Ureter (tissue), 1 donor: Measurements from ENCODE around the gene CD14. TPM values are rescaled to one million over a fixed set of nuclear protein-coding genes. Genes with fewer than 3 reads are reported as not detected.
"Not testable (repeated sequence)": the region's sequence is repeated elsewhere in the genome, so short reads cannot be mapped to it uniquely, and the experiment has no call there.

Experiments
- DNase-seq: peaks from one replicate; pipeline ENCODE4 v3.0.0-alpha.2; 2020; ENCODE audit warnings: low spot score
- total RNA-seq: library from RNA; stranded (reverse); gene quantifications from one replicate; pipeline ENCODE4 v1.2.4, GENCODE V29; 2023
- donor health status: DM: yes; HTN: yes; CAD: no.

The CD14 gene
- total RNA-seq, 1 donor from 2014 or later = 17.3 TPM

DNA sequence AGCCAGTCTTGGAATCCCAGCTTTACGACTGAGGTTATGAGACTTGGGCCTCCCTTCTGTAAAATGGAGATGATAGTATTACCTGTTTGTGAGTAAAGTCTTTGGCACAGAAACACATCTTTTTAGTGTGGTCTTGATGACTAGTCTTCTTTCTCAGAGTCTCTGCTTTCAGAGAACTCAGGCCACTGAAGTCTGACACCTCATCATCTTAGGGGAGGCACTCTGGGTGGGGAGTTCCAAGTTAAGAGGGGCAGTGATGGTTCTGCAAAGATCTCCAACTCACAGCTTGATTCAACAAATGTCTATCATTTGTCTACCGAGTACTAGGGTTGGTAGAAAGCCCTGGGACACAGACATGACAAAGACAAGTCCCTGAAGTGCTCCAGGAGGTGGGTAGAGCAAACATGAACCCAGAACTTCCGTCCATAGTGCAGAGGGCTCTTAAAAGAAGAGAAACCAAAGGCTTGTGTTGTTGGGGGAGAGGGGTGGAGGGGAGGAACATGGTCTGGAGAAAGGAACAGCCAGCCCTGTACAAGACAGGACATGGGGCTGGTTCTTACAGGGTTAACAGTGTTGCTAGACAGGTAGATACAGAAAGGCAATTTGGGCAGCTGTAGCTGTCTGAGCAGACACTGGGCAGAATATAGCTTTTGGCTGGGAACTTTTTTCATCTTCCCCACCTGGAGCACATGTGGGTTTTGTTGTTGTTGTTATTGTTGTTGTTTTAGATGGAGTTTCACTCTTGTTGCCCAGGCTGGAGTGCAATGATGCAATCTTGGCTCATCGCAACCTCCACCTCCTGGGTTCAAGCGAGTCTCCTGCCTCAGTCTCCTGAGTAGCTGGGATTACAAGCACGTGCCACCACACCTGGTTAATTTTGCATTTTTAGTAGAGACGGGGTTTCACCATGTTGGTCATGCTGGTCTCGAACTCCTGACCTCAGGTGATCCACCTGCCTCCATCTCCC, 2.6 kb upstream of the CD14 start:
- DNase-seq = no peak

DNA sequence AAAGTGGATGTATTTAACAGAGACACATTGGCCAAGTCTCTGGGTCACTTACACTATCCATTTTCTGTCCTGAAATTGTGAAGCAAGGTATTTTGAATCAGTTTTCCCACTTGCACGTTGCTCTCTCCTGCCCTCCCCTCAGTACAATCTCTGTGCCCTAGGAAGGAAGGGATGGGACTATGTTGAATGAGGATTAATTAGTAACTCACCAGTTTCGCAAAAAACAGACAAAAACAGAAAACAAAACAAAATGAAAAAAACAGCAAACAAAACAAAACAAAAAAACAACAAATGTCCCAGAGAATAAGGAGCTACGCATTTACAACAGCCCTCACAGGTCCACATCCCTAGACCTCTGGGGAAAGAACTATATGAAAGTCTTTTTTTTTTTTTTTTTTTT, 1.1 kb upstream of the CD14 start:
- DNase-seq = no peak

DNA sequence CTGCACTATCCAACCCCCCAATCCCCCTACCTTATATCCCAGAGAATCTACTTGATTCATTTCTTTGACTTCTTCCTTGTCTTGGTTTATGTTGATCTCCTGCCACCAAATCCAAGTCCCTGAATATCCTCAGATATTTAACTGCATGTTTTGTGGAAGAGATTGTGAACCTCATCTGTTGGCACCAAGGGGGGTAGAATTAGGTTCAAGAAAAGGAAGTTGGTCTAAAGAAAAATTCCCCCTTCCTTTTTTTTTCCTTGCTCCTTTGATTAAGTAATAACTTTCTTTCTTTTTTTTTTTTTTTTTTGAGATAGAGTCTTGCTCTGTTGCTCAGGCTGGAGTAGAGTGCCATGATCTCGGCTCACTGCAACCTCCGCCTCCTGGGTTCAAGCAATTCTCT, 526 bp upstream of the CD14 start:
- DNase-seq = no peak

DNA sequence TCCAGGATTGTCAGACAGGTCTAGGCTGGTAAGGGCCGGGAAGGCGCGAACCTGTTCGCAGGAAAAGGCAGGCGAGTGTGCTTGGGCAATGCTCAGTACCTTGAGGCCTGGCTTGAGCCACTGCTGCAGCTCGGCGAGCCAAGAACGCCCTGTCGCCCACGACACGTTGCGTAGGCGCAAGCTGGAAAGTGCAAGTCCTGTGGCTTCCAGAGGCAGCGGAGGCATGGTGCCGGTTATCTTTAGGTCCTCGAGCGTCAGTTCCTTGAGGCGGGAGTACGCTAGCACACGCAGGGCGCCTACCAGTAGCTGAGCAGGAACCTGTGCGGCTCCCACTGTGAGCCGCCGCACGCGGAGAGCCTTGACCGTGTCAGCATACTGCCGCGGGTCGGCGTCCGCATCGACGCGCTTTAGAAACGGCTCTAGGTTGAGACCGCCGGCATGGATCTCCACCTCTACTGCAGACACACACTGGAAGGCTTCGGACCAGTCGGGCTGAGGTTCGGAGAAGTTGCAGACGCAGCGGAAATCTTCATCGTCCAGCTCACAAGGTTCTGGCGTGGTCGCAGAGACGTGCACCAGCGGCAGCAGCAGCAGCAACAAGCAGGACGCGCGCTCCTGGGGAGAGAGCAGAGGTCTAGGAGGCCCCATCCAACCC, 482 bp downstream of the CD14 start:
- peak; percentile 59 for DNase-seq

DNA sequence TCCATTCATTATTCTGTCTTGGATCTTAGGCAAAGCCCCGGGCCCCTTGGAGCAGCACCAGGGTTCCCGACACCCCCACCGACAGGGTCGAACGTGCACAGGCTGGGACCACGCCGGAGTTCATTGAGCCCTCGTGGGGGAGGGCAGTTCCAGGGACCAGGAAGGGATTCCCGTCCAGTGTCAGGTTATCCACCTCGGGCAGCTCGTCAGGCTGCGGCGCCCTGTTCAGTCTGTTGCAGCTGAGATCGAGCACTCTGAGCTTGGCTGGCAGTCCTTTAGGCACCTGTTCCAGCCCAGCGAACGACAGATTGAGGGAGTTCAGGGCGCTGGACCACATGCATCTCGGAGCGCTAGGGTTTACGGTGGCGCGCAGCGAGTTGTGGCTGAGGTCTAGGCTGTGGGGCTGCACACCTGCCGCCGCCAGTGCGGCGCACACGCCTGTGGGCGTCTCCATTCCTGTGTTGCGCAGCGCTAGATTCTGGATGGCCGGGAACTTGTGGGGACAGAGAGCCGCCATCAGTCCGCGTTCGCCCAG, 1.1 kb downstream of the CD14 start:
- no peak for DNase-seq

DNA sequence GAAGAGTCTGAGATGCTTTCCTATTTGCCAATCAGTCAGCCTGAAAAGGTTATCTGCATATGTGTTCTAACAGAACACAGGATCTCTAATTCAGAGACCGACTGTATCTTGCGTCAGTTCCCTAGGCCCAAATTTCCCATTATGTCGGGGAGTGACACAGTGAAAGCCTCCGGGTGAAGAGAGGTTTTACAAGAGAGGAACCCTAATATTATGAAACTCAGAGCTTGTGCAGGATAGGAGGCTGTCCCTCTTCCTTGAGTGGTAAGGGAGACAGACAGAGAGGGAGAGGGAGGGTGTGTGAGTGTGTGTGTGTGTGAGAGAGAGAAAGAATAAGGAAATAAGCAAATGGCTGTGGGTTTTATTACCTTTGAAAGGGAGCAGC, 1.9 kb downstream of the CD14 start:
- no peak for DNase-seq

DNA sequence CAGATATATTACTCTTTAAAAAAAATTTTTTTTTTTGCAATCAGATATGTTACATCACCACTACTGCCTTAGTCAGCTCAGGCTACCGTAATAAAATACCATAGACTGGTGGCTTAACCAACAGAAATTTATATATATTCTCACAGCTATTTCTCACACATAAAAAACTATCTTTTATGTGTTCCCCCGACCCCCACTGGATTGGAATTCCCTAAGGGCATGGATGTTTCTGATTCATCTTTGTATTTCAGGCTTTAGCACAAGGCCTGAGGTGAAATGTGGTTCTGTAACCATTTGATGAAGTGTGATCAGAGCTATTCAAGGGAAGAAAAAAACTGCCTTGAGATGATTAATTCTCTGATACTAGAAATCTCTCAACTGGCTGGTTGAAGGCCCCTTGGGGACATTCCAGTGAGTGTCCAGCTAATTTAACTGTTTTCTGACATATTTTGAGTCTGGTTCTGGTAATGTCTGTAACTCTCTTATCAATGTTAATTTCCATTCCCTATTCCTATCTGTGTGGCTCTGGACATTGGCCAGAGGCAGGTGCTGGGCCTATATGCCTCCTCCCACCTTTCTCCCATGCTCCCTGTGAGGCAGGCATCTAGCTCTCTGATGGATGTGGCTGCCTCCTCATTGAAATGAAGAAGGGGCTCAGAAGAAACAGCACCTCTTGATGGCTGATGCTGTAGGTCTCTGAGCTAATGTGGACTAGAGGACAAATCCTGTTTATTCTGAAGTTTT, 2.5 kb downstream of the CD14 start:
- DNase-seq = no peak

DNA sequence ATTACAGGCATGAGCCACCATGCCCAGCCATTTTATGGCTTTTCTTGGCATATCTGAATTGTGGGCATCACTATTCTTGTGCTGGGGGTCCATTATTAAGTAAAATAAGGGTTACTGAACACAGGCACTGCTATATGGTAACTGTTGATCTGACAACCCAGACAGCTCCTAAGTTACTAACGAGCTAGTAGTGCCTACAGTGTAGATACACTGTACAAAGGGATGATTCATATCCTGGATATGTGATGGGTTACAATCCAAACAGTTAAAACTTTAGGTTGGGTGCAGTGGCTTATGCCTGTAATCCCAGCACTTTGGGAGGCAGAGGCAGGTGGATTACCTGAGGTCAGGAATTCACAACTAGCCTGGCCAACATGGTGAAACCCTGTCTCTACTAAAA, 4.3 kb downstream of the CD14 start:
- DNase-seq = peak; percentile 5

DNA sequence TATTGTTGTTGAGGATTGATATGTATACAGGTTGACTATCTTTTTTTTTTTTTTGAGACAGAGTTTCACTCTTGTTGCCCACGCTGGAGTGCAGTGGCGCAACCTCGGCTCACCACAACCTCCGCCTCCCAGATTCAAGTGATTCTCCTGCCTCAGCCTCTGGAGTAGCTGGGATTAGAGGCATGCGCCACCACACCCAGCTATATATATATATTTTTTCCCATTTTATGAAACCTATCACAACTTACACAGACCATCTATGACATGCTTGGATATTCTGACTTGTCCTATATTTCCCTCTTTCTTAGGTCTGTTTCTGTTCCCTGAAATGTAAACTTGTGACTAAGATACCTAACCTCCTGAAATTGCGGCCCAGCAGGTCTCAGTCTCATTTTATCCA, 5.0 kb downstream of the CD14 start:
- no peak for DNase-seq

DNA sequence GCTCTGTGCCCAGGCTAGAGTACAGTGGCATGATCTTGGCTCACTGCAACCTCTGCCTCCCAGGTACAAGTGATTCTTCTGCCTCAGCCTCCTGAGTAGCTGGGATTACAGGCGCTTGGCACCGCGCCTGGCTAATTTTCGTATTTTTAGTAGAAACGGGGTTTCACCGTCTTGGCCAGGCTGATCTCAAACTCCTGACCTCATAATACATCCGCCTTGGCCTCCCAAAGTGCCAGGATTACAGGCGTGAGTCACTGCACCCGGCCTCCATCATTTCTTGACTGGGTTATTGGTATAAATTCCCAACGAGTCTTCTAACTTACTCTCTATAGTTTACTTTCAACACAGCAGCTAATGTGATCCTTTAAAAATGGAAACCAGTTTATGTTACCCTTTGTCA, 8.1 kb downstream of the CD14 start:
- not testable (repeated sequence) for DNase-seq

DNA sequence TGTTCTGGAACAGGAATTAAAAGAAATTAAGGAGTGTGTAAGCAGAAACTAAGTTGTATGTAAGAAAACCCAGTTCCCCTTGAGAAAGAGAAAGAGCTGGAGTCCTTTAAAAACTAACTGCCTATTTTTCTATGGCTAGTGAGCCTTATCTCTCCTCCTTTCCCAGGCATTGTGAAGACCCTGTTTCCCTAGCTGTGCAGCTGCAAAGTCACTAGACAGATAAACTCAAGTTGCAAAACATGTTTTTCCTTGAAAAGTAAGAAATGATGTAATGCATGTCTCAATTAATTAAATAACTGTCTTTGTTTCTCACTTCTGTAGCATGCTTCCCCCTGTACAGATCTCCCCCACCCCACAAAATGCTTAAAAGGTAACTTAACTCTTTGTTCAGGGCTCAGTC, 9.9 kb downstream of the CD14 start:
- DNase-seq = not testable (repeated sequence)

DNA sequence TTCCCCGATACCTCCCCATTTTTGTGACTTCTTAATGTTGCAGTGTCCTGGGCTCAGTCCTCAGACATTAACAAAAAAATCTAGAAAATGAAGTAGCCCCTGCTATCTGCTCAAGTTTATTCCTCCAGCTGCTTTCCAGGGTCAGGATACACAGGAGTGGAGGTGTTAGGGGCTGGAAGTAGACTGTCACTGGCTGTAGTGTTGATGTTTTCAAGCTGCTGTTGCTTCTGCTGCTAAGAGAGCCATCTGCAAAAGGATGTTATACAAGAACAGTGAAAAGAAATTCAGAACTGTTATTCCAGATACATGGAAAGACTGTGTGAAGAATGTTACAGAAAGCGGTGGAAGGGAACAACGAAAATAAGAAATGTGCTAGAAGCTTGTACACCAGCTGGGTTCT, 10.7 kb downstream of the CD14 start:
- no peak for DNase-seq

DNA sequence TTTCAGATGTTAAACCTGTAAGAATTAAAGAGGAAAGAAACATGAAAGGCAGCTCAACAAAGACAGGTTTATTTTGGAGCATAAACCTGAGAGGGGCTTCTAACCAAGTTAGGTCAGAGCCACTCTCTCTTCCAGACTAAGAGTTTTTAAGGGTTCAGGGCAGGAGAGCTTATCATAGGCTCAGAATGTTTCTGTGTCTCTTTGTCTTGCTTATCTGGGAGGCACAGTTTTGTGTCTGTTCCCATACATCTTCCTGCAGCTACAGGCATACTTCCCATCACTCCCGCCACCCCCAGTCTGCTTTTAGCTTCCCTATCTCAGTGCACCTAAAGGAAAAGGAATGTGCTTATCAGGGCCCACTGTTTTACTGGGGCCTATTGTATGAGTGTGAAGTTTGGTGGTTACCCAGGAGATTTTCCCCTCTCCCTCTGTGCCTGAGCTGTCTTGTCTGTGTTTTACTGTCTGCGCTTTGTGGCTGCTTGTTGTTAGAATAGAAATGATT, 21.9 kb downstream of the CD14 start:
- DNase-seq = no peak

DNA sequence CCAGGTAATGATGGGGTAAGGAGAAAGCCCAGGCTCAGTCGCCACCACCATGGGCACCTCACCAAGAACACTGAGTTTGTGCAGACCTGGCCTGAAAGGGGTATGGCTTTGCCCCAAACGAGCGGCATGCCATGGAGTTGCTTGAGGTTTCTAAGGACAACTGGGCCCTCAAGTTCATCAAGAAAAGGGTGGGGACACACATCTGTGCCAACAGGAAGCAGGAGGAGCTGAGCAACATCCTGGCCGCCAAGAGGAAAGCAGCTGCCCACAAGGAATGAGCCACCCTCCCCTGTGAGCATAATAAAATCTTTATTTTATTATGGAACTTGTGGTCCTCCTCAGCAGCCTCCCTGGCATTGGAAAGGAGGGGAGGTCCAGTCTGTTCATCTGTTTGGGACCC, 23.8 kb downstream of the CD14 start:
- DNase-seq = no peak

DNA sequence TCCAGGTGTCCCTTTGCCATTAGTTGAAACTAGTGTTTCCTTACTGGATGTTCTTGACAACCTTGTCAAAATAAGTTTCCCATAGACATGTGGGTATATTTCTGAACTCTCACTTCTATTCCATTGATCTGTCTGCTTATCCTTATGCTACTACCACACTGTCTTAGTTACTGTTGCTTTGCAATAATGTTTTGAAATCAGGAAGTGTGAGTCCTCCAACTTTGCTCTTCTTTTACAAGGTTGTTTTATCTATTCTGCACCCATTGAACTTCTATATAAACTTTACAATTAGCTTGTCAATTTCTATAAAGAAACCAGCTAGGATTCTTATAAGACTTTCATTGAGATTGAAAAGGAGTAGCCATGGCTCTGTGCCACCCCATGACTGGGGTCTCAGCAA, 24.3 kb downstream of the CD14 start:
- no peak for DNase-seq

DNA sequence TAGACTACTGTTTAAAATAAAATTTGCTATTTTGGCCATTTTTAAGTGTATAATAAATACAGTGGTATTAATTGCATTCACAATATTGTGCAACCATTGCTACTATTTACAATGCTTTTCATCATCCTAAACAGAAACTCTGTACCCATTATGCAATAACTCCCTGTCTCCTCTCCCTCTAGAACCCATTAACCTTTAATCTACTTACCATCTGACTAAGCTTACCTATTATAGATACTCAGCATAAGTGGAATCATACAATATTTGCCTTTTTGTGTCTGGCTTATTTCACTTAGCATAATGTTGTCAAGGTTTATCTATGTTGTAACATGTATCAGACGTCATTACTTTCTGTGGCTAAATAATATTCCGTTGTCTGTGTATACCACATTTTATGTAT, 25.9 kb downstream of the CD14 start:
- no peak for DNase-seq

DNA sequence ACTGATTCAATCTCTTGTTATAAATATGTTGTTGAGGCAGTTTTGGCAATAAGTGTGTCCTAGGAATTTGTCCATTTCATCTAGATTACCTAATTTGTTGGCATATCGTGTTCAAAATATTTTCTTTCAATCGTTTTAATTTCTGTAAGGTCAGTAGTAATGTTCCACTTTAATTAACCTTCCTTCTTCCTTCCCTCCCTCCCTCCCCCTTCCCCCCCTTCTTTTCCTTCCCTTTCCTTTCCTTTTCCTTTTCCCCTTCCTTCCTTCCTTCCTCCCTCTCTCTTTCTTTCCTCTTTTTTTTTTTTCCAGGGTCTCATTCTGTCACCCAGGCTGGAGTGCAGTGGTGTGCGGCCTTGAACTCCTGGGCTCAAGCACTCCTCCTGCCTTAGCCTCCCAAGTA, 27.1 kb downstream of the CD14 start:
- no peak for DNase-seq

DNA sequence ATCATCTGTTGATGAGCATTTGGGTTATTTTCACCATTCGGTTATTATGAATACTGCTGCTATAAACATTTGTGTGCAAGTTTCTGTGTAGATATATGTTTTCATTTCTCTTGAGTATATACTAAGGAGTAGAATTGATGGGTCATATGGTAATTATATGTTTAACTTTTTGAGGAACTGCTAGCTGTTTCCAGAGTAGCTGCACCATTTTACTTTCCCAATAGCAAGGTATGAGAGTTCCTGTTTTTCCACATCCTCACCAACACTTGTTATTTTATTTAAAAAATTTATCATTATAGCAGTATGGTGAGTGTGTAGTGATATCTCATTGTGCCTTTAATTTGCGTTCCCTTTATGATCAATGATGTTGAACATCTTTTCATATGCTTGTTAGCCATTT, 29.2 kb downstream of the CD14 start:
- DNase-seq = no peak

DNA sequence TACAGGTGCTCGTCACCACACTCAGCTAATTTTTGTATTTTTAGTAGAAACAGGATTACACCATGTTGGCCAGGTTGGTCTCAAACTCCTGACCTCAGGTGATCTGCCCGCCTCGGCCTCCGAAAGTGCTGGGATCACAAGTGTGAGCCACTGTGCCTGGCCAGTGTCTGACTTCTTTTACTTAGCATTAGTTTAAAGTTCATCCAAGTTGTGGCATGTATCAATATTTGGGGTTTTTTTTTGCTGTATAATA, 29.6 kb downstream of the CD14 start:
- DNase-seq = not testable (repeated sequence)

DNA sequence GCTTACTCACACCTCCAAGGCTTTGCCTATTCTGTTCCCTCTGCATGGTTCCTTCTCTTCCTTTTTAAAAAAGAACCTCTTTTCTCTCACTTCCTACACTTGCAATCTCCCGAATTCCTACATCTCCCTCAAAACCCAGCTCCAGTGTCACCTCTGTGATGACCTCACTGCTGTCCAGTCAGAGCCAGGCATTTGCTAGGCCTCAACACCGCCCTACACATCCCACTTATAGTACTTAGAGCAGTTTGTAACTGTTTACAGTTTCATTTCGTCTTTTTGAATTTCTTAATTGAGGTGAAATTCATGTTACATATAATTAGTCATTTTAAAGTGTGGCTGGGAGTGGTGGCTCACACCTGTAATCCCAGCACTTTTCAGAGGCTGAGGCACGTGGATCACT, 30.8 kb downstream of the CD14 start:
- DNase-seq = no peak

DNA sequence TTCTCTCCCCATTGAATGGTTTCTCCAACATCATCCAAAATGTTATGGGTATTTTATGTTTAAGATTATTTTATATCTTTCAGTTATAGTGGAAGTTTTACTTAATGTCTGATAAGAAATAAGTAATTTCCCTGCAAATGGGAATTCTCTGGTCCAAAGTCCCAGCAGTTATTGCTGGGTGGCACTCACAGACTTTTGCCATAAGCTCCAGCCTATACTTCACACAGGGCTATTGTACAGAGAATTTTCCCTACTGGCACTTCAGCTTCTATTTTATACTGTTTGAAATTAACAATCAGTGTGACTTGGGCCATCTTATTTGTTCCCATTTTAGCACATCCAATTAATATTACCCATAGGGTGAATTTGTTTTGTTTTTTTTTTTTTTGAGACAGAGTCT, 32.9 kb downstream of the CD14 start:
- no peak for DNase-seq

DNA sequence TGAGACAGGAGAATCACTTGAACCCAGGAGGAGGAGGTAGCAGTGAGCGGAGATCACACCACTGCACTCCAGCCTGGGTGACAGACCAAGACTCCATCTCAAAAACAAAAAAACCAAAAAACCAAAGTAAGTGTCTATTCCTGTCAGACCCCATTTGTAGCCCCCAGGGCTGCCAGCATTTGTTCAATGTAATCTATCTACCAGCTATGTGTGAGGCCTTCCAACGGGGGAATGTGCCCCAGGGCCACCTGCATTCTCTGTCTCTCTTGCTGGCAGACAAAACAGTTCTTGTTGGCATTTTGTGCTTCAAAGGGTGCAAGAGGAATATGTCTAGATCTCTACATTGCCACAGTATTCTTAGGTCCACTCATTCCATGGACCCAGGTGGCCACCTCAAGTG, 34.1 kb downstream of the CD14 start:
- DNase-seq = no peak
